Right lobe of liver (tissue), 4 donors: ENCODE data around the gene MRPL18.

ENCODE experiments used
- POLR2A ChIP-seq: fragments of 450-650 bp; IDR thresholded peaks from one replicate; pipeline ENCODE4 v1.6.1; 2017; ENCODE audit warnings: antibody characterized with exemption, mild to moderate bottlenecking
- TF ChIP-seq, protein P1 (sequence below), 4 donors: fragments of 200-600 bp in 3 of 4; fragments of 450-650 bp in 1 of 4; IDR thresholded peaks; one replicate each; pipeline versions ENCODE4 v1.5.1 to v1.8.0; 2016 to 2022; ENCODE audit warnings: antibody characterized with exemption in 4 of 4, mild to moderate bottlenecking in 2 of 4
- donor health status: DM: no; HTN: no; CAD: no.
- donor health status: DM: no; HTN: no; CAD: no.
- donor health status: DM: no; HTN: yes; CAD: no.

DNA sequence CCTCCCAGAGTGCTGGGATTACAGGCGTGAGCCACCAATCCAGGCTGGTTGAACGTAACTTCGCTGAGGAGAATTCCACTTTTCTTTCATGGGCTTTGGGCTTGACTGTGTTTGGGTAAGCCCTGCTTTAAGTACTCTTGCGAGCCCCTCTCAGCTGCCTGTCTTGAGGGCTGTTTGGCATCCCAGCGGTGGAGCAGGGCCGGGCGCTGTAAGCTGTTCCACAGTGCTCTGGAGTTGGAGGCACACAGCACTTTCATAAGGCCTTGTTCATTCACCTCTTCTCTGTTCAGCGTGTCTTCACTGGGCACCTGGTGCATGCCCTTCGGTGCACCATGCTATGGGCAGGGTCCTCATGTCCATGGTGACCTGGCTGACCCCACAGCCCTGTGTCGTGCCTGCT is 31.5 kb downstream of the MRPL18 start:
- TF ChIP-seq, protein P1, sequence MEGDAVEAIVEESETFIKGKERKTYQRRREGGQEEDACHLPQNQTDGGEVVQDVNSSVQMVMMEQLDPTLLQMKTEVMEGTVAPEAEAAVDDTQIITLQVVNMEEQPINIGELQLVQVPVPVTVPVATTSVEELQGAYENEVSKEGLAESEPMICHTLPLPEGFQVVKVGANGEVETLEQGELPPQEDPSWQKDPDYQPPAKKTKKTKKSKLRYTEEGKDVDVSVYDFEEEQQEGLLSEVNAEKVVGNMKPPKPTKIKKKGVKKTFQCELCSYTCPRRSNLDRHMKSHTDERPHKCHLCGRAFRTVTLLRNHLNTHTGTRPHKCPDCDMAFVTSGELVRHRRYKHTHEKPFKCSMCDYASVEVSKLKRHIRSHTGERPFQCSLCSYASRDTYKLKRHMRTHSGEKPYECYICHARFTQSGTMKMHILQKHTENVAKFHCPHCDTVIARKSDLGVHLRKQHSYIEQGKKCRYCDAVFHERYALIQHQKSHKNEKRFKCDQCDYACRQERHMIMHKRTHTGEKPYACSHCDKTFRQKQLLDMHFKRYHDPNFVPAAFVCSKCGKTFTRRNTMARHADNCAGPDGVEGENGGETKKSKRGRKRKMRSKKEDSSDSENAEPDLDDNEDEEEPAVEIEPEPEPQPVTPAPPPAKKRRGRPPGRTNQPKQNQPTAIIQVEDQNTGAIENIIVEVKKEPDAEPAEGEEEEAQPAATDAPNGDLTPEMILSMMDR (IDR thresholded peaks at IDR 0.05) = no peak
- TF ChIP-seq POLR2A = no peak
